HPDE6-E6E7 (cell line): Measurements from ENCODE around the gene RPN2.
"Not testable (repeated sequence)": the region's sequence is repeated elsewhere in the genome, so short reads cannot be mapped to it uniquely, and the experiment has no call there.

Experiments used
- DNase-seq: peaks from one replicate; pipeline ENCODE4 v3.0.0; 2011; ENCODE audit warnings: missing footprints; ENCODE audit errors: extremely low spot score

Gene RPN2

GRCh38 chr20:37178839-37179682, at the start of gene RPN2, which contains the start of gene MROH8:
TSS of gene RPN2 (plus strand) at chr20:37179330. CDS start at chr20:37179357, 27 bp downstream.
TSS of gene MROH8 (minus strand) at chr20:37179548.
- peak; percentile 100 for DNase-seq

GRCh38 chr20:37131486-37131885, 47.6 kb upstream of the RPN2 start:
- DNase-seq, result no peak

GRCh38 chr20:37133952-37134351, 45.2 kb upstream of the RPN2 start:
- no peak for DNase-seq

GRCh38 chr20:37137547-37137946, 41.6 kb upstream of the RPN2 start:
- DNase-seq, result no peak

GRCh38 chr20:37142708-37143107, 36.4 kb upstream of the RPN2 start:
- no peak for DNase-seq

GRCh38 chr20:37144856-37145404, 34.2 kb upstream of the RPN2 start:
- no peak for DNase-seq

GRCh38 chr20:37147250-37147649, 31.9 kb upstream of the RPN2 start:
- no peak for DNase-seq

GRCh38 chr20:37150864-37151263, 28.3 kb upstream of the RPN2 start:
- not testable (repeated sequence) for DNase-seq

- DNase-seq, result no peak
Observed at GRCh38 chr20:37151529-37151928, 27.6 kb upstream of the RPN2 start.

- DNase-seq, result no peak
Observed at GRCh38 chr20:37152284-37152683, 26.8 kb upstream of the RPN2 start.

- no peak for DNase-seq
Observed at GRCh38 chr20:37154684-37155298, 24.3 kb upstream of the RPN2 start.

GRCh38 chr20:37155987-37156386, 23.1 kb upstream of the RPN2 start:
- no peak for DNase-seq

GRCh38 chr20:37158248-37158647, 20.9 kb upstream of the RPN2 start:
- no peak for DNase-seq

- no peak for DNase-seq
Observed at GRCh38 chr20:37160683-37161082, 18.4 kb upstream of the RPN2 start.

GRCh38 chr20:37161830-37162549, 17.1 kb upstream of the RPN2 start:
- no peak for DNase-seq

- no peak for DNase-seq
Observed at GRCh38 chr20:37162646-37163045, 16.5 kb upstream of the RPN2 start.

- no peak for DNase-seq
Observed at GRCh38 chr20:37163832-37164554, 15.1 kb upstream of the RPN2 start.

- no peak for DNase-seq
Observed at GRCh38 chr20:37165031-37165430, 14.1 kb upstream of the RPN2 start.

GRCh38 chr20:37166867-37167266, 12.3 kb upstream of the RPN2 start:
- no peak for DNase-seq

GRCh38 chr20:37172836-37173235, 6.3 kb upstream of the RPN2 start:
- DNase-seq, result no peak

GRCh38 chr20:37179683-37180524, 774 bp downstream of the RPN2 start:
- DNase-seq, result peak; percentile 69
